Rectal smooth muscle tissue (tissue), 1 donor: ENCODE data around the gene PDE4D.

Source experiments
- H3K27ac ChIP-seq: one replicate; pipeline ENCODE4 v1.7.0; 2013; ENCODE audit warnings: low read depth, low read length, inconsistent platforms
- H3K27me3 ChIP-seq: one replicate; pipeline ENCODE4 v1.7.0; 2013; ENCODE audit warnings: low read length; ENCODE audit not compliant: control insufficient read depth, insufficient read depth
- H3K36me3 ChIP-seq: one replicate; pipeline ENCODE4 v1.7.0; 2013; ENCODE audit warnings: low read length; ENCODE audit not compliant: control insufficient read depth, insufficient read depth
- H3K4me1 ChIP-seq: one replicate; pipeline ENCODE4 v1.7.0; 2013; ENCODE audit warnings: low read length; ENCODE audit not compliant: control insufficient read depth, insufficient read depth
- H3K4me3 ChIP-seq: one replicate; pipeline ENCODE4 v1.7.0; 2013; ENCODE audit warnings: low read length
- H3K9ac ChIP-seq: one replicate; pipeline ENCODE4 v1.7.0; 2013; ENCODE audit warnings: low read length

PDE4D gene

DNA sequence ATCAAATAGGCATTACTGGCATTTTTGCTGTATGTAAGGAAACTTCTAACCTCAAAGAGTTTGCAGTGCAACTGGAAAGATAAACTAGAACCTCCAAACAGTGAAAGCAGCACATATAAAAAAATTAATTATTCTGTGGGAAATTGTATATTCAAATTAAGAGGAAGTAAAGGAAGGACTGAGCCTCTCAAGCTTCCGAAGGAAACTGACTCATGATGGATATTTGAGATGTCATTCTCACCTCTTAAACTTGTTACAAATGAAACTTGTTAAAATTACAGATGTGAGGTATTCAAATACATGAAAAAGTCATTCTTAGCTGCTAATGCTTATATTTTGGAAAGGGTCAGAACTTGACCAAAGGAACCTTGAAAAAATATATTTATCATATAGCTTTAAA lies 538.7 kb downstream of the PDE4D start:
- no peak overlapping the region for H3K9ac ChIP-seq
- H3K4me3 ChIP-seq, result no peak overlapping the region
- no peaks in the 10 kb centered on the region for H3K36me3 ChIP-seq
- no peak overlapping the region for H3K27ac ChIP-seq
- no peaks in the 10 kb centered on the region for H3K27me3 ChIP-seq
- peaks cover 47% of the 10 kb centered on the region for H3K4me1 ChIP-seq

- Histone ChIP-seq H3K4me3 (no peak overlapping the region), H3K27me3 (no peaks in the 10 kb centered on the region), H3K27ac (no peak overlapping the region), H3K9ac (no peak overlapping the region), H3K4me1 (peaks cover 45% of the 10 kb centered on the region), H3K36me3 (no peaks in the 10 kb centered on the region)
These were observed 539.3 kb downstream of the PDE4D start for GRCh38 chr5:59354274-59354673.

GRCh38 chr5:59351076-59351794 lies 542.3 kb downstream of the PDE4D start:
- peak overlapping the region; percentile 76 for H3K27ac ChIP-seq
- peak overlapping the region; percentile 29 for H3K4me3 ChIP-seq
- H3K27me3 ChIP-seq, result no peaks in the 10 kb centered on the region
- peaks cover 30% of the 10 kb centered on the region for H3K4me1 ChIP-seq
- H3K9ac ChIP-seq, result no peak overlapping the region
- H3K36me3 ChIP-seq, result no peaks in the 10 kb centered on the region

GRCh38 chr5:59348189-59348588 lies 545.3 kb downstream of the PDE4D start:
- no peaks in the 10 kb centered on the region for H3K27me3 ChIP-seq
- no peak overlapping the region for H3K4me3 ChIP-seq
- H3K27ac ChIP-seq, result no peak overlapping the region
- H3K4me1 ChIP-seq, result peaks cover 25% of the 10 kb centered on the region
- H3K36me3 ChIP-seq, result no peaks in the 10 kb centered on the region
- H3K9ac ChIP-seq, result no peak overlapping the region

- no peak overlapping the region for H3K9ac ChIP-seq
- H3K36me3 ChIP-seq, result no peaks in the 10 kb centered on the region
- peak overlapping the region; percentile 74 for H3K27ac ChIP-seq
- H3K27me3 ChIP-seq, result no peaks in the 10 kb centered on the region
- H3K4me3 ChIP-seq, result no peak overlapping the region
- H3K4me1 ChIP-seq, result peaks cover 24% of the 10 kb centered on the region
These were observed 546.5 kb downstream of the PDE4D start for GRCh38 chr5:59346982-59347381.

GRCh38 chr5:59346514-59346913 lies 547.0 kb downstream of the PDE4D start:
- H3K27ac ChIP-seq, result peak overlapping the region; percentile 74
- H3K9ac ChIP-seq, result no peak overlapping the region
- H3K4me1 ChIP-seq, result peaks cover 21% of the 10 kb centered on the region
- H3K36me3 ChIP-seq, result no peaks in the 10 kb centered on the region
- H3K4me3 ChIP-seq, result no peak overlapping the region
- no peaks in the 10 kb centered on the region for H3K27me3 ChIP-seq

DNA sequence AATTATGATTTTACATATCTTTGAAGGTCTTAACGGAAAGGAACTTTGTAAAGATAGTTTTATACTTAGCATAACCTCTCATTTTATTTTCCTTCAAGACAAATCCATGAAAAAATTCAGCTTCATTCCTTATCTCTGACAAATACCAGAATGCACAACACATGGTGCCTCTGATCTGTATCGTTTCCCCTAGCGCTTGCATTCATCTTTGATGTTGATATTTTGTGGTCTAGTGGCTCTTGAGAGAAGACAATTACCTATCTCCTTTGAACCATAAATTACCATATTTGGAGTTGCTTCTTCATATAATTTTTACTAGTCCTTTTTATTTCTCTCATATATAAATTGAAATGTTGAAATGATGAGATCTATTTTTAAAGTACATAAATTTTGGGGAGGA lies 551.3 kb downstream of the PDE4D start:
- Histone ChIP-seq H3K27ac (no peak overlapping the region), H3K36me3 (no peaks in the 10 kb centered on the region), H3K4me1 (peaks cover 7% of the 10 kb centered on the region), H3K9ac (no peak overlapping the region), H3K27me3 (no peaks in the 10 kb centered on the region), H3K4me3 (no peak overlapping the region)

DNA sequence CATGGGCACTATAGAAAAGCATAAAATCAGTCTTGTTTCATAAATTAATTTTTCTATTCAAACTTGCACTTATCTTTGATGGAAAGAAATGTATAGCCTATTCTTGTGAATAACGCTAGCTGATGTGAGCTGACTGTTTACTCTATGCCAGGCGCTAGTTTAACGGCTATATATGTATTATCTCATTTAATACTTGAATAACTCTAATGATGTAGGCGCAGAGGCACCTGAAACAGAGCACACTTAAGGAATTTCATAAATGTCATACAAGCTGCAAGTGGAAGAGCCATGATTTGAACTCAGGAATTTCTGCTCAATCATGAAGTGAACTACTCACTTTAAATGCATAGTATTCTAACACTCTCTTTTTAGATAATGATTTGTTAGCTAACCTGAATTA lies 551.8 kb downstream of the PDE4D start:
- H3K27me3 ChIP-seq, result no peaks in the 10 kb centered on the region
- no peaks in the 10 kb centered on the region for H3K36me3 ChIP-seq
- peaks cover 4% of the 10 kb centered on the region for H3K4me1 ChIP-seq
- H3K27ac ChIP-seq, result no peak overlapping the region
- no peak overlapping the region for H3K9ac ChIP-seq
- no peak overlapping the region for H3K4me3 ChIP-seq

DNA sequence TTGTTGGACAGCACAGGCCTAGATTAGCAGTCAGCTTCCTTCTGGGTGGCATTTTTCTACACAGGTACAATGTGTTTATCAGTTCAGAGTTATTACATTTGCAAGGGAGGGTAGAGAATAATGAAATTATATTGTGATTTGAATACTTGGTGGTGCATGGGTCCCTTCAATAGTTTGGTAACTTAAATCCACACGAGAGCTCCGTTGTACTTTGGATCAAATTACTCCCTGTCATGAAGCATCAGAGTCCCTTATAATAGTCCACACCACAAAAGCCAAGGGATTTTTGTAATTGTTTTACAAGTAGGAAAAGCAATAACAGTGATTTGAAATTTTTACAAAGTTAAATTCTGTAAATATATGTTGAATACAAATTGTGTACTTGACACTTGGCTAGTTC lies 552.4 kb downstream of the PDE4D start:
- Histone ChIP-seq H3K36me3 (no peaks in the 10 kb centered on the region), H3K27ac (no peak overlapping the region), H3K4me1 (no peaks in the 10 kb centered on the region), H3K4me3 (no peak overlapping the region), H3K27me3 (no peaks in the 10 kb centered on the region), H3K9ac (no peak overlapping the region)

GRCh38 chr5:59340637-59341036 lies 552.9 kb downstream of the PDE4D start:
- no peaks in the 10 kb centered on the region for H3K27me3 ChIP-seq
- H3K4me1 ChIP-seq, result no peaks in the 10 kb centered on the region
- no peak overlapping the region for H3K4me3 ChIP-seq
- no peak overlapping the region for H3K9ac ChIP-seq
- H3K27ac ChIP-seq, result no peak overlapping the region
- H3K36me3 ChIP-seq, result no peaks in the 10 kb centered on the region

- Histone ChIP-seq H3K36me3 (no peaks in the 10 kb centered on the region), H3K9ac (no peak overlapping the region), H3K27me3 (no peaks in the 10 kb centered on the region)
These were observed 556.3 kb downstream of the PDE4D start for GRCh38 chr5:59337240-59337639.

GRCh38 chr5:59335544-59335943 lies 558.0 kb downstream of the PDE4D start:
- Histone ChIP-seq H3K9ac (no peak overlapping the region), H3K4me1 (no peaks in the 10 kb centered on the region), H3K27me3 (no peaks in the 10 kb centered on the region), H3K4me3 (no peak overlapping the region), H3K36me3 (no peaks in the 10 kb centered on the region), H3K27ac (no peak overlapping the region)

More at GRCh38 chr5:59337240-59337639, 556.3 kb downstream of the PDE4D start:
- no peak overlapping the region for H3K4me3 ChIP-seq
- H3K27ac ChIP-seq, result no peak overlapping the region
- H3K4me1 ChIP-seq, result no peaks in the 10 kb centered on the region

DNA sequence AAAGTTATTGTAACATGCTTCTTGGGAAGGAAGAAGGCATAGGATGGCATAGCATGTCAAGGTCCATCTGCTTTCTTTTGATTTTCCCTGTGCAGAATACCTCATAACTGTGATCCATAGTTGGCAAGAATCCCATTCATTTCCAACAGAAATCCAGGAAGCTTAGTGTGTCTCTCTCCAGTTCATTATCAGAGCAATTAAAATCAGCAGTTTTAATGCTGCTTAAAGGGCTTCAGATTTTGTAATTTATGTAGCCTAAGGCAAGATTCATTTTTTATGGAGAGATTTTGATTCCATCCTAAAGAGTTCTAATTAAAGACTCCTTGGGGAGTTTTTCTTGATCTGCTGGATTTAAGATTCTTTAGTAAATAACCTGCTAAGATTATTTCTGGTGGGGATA lies 560.1 kb downstream of the PDE4D start:
- Histone ChIP-seq H3K27ac (no peak overlapping the region), H3K27me3 (no peaks in the 10 kb centered on the region), H3K4me1 (peaks cover 7% of the 10 kb centered on the region), H3K36me3 (no peaks in the 10 kb centered on the region), H3K4me3 (no peak overlapping the region), H3K9ac (no peak overlapping the region)
